22Rv1 (cell line): ENCODE measurements around the gene PRPS2.

Source experiments
- H3K27ac ChIP-seq: fragments of 450-650 bp; 2 replicates; pipeline ENCODE4 v1.5.1; 2017
- CTCF ChIP-seq: fragments of 450-650 bp; IDR thresholded peaks from 2 replicates; pipeline ENCODE4 v1.5.1; 2017; ENCODE audit warnings: mild to moderate bottlenecking
- ZFX ChIP-seq: fragments of 450-650 bp; IDR thresholded peaks from 2 replicates; pipeline ENCODE4 v1.6.1; 2017; ENCODE audit warnings: antibody characterized with exemption, borderline replicate concordance

PRPS2 gene

GRCh38 chrX:12868747-12869146, 77.5 kb downstream of the PRPS2 start:
- no peak overlapping the region for H3K27ac ChIP-seq

GRCh38 chrX:12871257-12871656, 80.0 kb downstream of the PRPS2 start:
- TF ChIP-seq CTCF (no peak), ZFX (no peak)
- H3K27ac ChIP-seq, result no peak overlapping the region

More at GRCh38 chrX:12868747-12869146, 77.5 kb downstream of the PRPS2 start:
- TF ChIP-seq ZFX, result no peak
- TF ChIP-seq CTCF, result no peak

- no peak for TF ChIP-seq ZFX
- no peak for TF ChIP-seq CTCF
- H3K27ac ChIP-seq, result no peak overlapping the region
Measured at GRCh38 chrX:12872741-12873140, 81.5 kb downstream of the PRPS2 start.
